ENCODE results near the gene CFAP57. TPM values are rescaled to one million over a fixed set of nuclear protein-coding genes. Genes with fewer than 3 reads are reported as not detected.

Gene CFAP57
- total and polyA plus RNA-seq, 4 experiments from 2014 or later = 0.07 TPM; not detected in 3

GRCh38 chr1:43197343-43198127 is 25.4 kb downstream of the CFAP57 start:
- H3K9me3 ChIP-seq (ENCODE audit: control insufficient read depth in 1 of 2, low read length in 2 of 2) = no peaks in the 10 kb centered on the region
- H3K27ac Mint-ChIP-seq = no peak overlapping the region
- CTCF ChIA-PET (ENCODE audit: partially characterized antibody) = interaction anchor here (0.7 kb wide), 2 partner anchors 29 to 217 kb away, joined by 3 read pairs; no protein-coding TSS in a partner anchor
- H3K27ac ChIP-seq (ENCODE audit: low read depth, low read length) = no peak overlapping the region
- no peak for DNase-seq
- H3K36me3 Mint-ChIP-seq = no peaks in the 10 kb centered on the region
- H3K4me3 ChIP-seq (ENCODE audit: low read length in 2 of 2) = no peak overlapping the region
- H3K4me1 Mint-ChIP-seq = no peaks in the 10 kb centered on the region
- H3K36me3 ChIP-seq (ENCODE audit: insufficient read depth, low read length) = no peaks in the 10 kb centered on the region
- H3K9me3 Mint-ChIP-seq = peaks cover 0 to 15% (median 11%) of the 10 kb centered on the region in 8 donors
- no peaks in the 10 kb centered on the region for H3K27me3 ChIP-seq (ENCODE audit: insufficient read depth, low read length)
- POLR2A ChIA-PET (ENCODE audit: partially characterized antibody) = no interaction called here
- no peak overlapping the region for H3K4me3 Mint-ChIP-seq
- peaks cover 0 to 10% of the 10 kb centered on the region in 2 donors for H3K27me3 Mint-ChIP-seq
- no peaks in the 10 kb centered on the region for H3K4me1 ChIP-seq (ENCODE audit: insufficient read depth, low read length)
- intact Hi-C loops (cut with micrococcal nuclease) = no loop called here

GRCh38 chr1:43199093-43199726 is 27.1 kb downstream of the CFAP57 start:
- no peak overlapping the region for H3K27ac ChIP-seq (ENCODE audit: low read depth, low read length)
- no peaks in the 10 kb centered on the region for H3K4me1 Mint-ChIP-seq
- intact Hi-C loops (cut with micrococcal nuclease) = no loop called here

GRCh38 chr1:43203859-43204258 is 31.7 kb downstream of the CFAP57 start:
- CTCF ChIA-PET (ENCODE audit: partially characterized antibody) = interaction anchor here (1.3 kb wide), 1 partner anchor 12 kb away, joined by 3 read pairs; no protein-coding TSS in a partner anchor

More at GRCh38 chr1:43199093-43199726, 27.1 kb downstream of the CFAP57 start:
- Histone ChIP-seq H3K27me3 (ENCODE audit: insufficient read depth, low read length) (no peaks in the 10 kb centered on the region), H3K9me3 (ENCODE audit: control insufficient read depth in 1 of 2, low read length in 2 of 2) (no peaks in the 10 kb centered on the region), H3K4me3 (ENCODE audit: low read length in 2 of 2) (no peak overlapping the region), H3K36me3 (ENCODE audit: insufficient read depth, low read length) (no peaks in the 10 kb centered on the region), H3K4me1 (ENCODE audit: insufficient read depth, low read length) (no peaks in the 10 kb centered on the region)
- no peak for DNase-seq
- ChIA-PET POLR2A (ENCODE audit: partially characterized antibody) (no interaction called here), CTCF (ENCODE audit: partially characterized antibody) (no interaction called here)
- peaks cover 0 to 16% (median 9%) of the 10 kb centered on the region in 8 donors for H3K9me3 Mint-ChIP-seq
- no peak overlapping the region for H3K4me3 Mint-ChIP-seq
- peaks cover 0 to 2% of the 10 kb centered on the region in 2 donors for H3K36me3 Mint-ChIP-seq
- peaks cover 0 to 7% of the 10 kb centered on the region in 2 donors for H3K27me3 Mint-ChIP-seq
- no peak overlapping the region for H3K27ac Mint-ChIP-seq

GRCh38 chr1:43204394-43204793 is 32.3 kb downstream of the CFAP57 start:
- Mint-ChIP-seq H3K36me3 (peaks cover 0 to 4% of the 10 kb centered on the region in 2 donors), H3K9me3 (peaks cover 0 to 12% (median 5%) of the 10 kb centered on the region in 8 donors), H3K4me1 (peaks cover 0 to 2% (median 0%) of the 10 kb centered on the region in 4 donors), H3K4me3 (no peak overlapping the region), H3K27ac (no peak overlapping the region), H3K27me3 (peaks cover 7 to 8% of the 10 kb centered on the region in 2 donors)
- POLR2A ChIA-PET (ENCODE audit: partially characterized antibody) = no interaction called here
- Histone ChIP-seq H3K9me3 (ENCODE audit: control insufficient read depth in 1 of 2, low read length in 2 of 2) (no peaks in the 10 kb centered on the region), H3K36me3 (ENCODE audit: insufficient read depth, low read length) (no peaks in the 10 kb centered on the region), H3K27me3 (ENCODE audit: insufficient read depth, low read length) (no peaks in the 10 kb centered on the region), H3K4me1 (ENCODE audit: insufficient read depth, low read length) (no peaks in the 10 kb centered on the region), H3K4me3 (ENCODE audit: low read length in 2 of 2) (no peak overlapping the region), H3K27ac (ENCODE audit: low read depth, low read length) (no peak overlapping the region)
- intact Hi-C loops (cut with micrococcal nuclease) = no loop called here
- CTCF ChIA-PET (ENCODE audit: partially characterized antibody) = no interaction called here
- DNase-seq = no peak

More at GRCh38 chr1:43203859-43204258, 31.7 kb downstream of the CFAP57 start:
- Histone ChIP-seq H3K4me1 (ENCODE audit: insufficient read depth, low read length) (no peaks in the 10 kb centered on the region), H3K4me3 (ENCODE audit: low read length in 2 of 2) (no peak overlapping the region), H3K9me3 (ENCODE audit: control insufficient read depth in 1 of 2, low read length in 2 of 2) (no peaks in the 10 kb centered on the region), H3K27me3 (ENCODE audit: insufficient read depth, low read length) (no peaks in the 10 kb centered on the region), H3K27ac (ENCODE audit: low read depth, low read length) (no peak overlapping the region), H3K36me3 (ENCODE audit: insufficient read depth, low read length) (no peaks in the 10 kb centered on the region)
- Mint-ChIP-seq H3K27me3 (peaks cover 7 to 8% of the 10 kb centered on the region in 2 donors), H3K4me3 (no peak overlapping the region), H3K27ac (no peak overlapping the region), H3K4me1 (peaks cover 0 to 2% (median 0%) of the 10 kb centered on the region in 4 donors), H3K9me3 (peaks cover 0 to 12% (median 5%) of the 10 kb centered on the region in 8 donors), H3K36me3 (peaks cover 0 to 4% of the 10 kb centered on the region in 2 donors)
- POLR2A ChIA-PET (ENCODE audit: partially characterized antibody) = no interaction called here
- no peak for DNase-seq
- intact Hi-C loops (cut with micrococcal nuclease) = no loop called here

GRCh38 chr1:43205671-43206070 is 33.5 kb downstream of the CFAP57 start:
- Histone ChIP-seq H3K4me1 (ENCODE audit: insufficient read depth, low read length) (no peaks in the 10 kb centered on the region), H3K36me3 (ENCODE audit: insufficient read depth, low read length) (no peaks in the 10 kb centered on the region), H3K4me3 (ENCODE audit: low read length in 2 of 2) (no peak overlapping the region), H3K27me3 (ENCODE audit: insufficient read depth, low read length) (no peaks in the 10 kb centered on the region), H3K9me3 (ENCODE audit: control insufficient read depth in 1 of 2, low read length in 2 of 2) (no peaks in the 10 kb centered on the region), H3K27ac (ENCODE audit: low read depth, low read length) (no peak overlapping the region)
- Mint-ChIP-seq H3K27ac (no peak overlapping the region), H3K4me3 (no peak overlapping the region), H3K27me3 (peaks cover 12 to 13% of the 10 kb centered on the region in 2 donors), H3K4me1 (peaks cover 0 to 2% (median 0%) of the 10 kb centered on the region in 4 donors), H3K36me3 (peaks cover 0 to 4% of the 10 kb centered on the region in 2 donors), H3K9me3 (peaks cover 0 to 12% (median 5%) of the 10 kb centered on the region in 8 donors)
- CTCF ChIA-PET (ENCODE audit: partially characterized antibody) = no interaction called here
- intact Hi-C loops (cut with micrococcal nuclease) = no loop called here
- DNase-seq = no peak
- POLR2A ChIA-PET (ENCODE audit: partially characterized antibody) = no interaction called here

GRCh38 chr1:43206600-43207228 is 34.6 kb downstream of the CFAP57 start:
- CTCF ChIA-PET (ENCODE audit: partially characterized antibody) = no interaction called here
- no peaks in the 10 kb centered on the region for H3K27me3 ChIP-seq (ENCODE audit: insufficient read depth, low read length)
- intact Hi-C loops (cut with micrococcal nuclease) = no loop called here
- peaks cover 0 to 12% (median 5%) of the 10 kb centered on the region in 8 donors for H3K9me3 Mint-ChIP-seq
- no peaks in the 10 kb centered on the region for H3K9me3 ChIP-seq (ENCODE audit: control insufficient read depth in 1 of 2, low read length in 2 of 2)
- no peak overlapping the region for H3K4me3 Mint-ChIP-seq
- no peak overlapping the region for H3K27ac ChIP-seq (ENCODE audit: low read depth, low read length)
- H3K27me3 Mint-ChIP-seq = peaks cover 12 to 13% of the 10 kb centered on the region in 2 donors
- POLR2A ChIA-PET (ENCODE audit: partially characterized antibody) = no interaction called here
- peaks cover 0 to 2% (median 0%) of the 10 kb centered on the region in 4 donors for H3K4me1 Mint-ChIP-seq
- H3K4me1 ChIP-seq (ENCODE audit: insufficient read depth, low read length) = no peaks in the 10 kb centered on the region
- no peak overlapping the region for H3K4me3 ChIP-seq (ENCODE audit: low read length in 2 of 2)
- H3K27ac Mint-ChIP-seq = no peak overlapping the region
- no peaks in the 10 kb centered on the region for H3K36me3 ChIP-seq (ENCODE audit: insufficient read depth, low read length)
- H3K36me3 Mint-ChIP-seq = peaks cover 0 to 4% of the 10 kb centered on the region in 2 donors
- no peak for DNase-seq

Measured in CD4-positive, alpha-beta memory T cell (primary cell).